Peyer's patch (tissue), 4 donors: Measurements from ENCODE around the gene CARMIL1. TPM values are rescaled to one million over a fixed set of nuclear protein-coding genes. Genes with fewer than 3 reads are reported as not detected.

Experiments
- DNase-seq, 3 donors: peaks; one replicate each; pipeline ENCODE4 v3.0.0-alpha.2; 2017 to 2019
- H3K27ac ChIP-seq, 4 donors: fragments of 200-600 bp; sonication (generic); one replicate each; pipeline ENCODE4 v1.5.1; 2016 to 2019
- H3K27me3 ChIP-seq, 2 donors: fragments of 200-600 bp; sonication (generic); one replicate each; pipeline ENCODE4 v1.5.1; 2019
- H3K36me3 ChIP-seq, 3 donors: fragments of 200-600 bp; sonication (generic); one replicate each; pipeline ENCODE4 v1.5.1; 2016 to 2019
- H3K4me1 ChIP-seq, 4 donors: fragments of 200-600 bp; sonication (generic); one replicate each; pipeline ENCODE4 v1.5.1; 2016 to 2019
- H3K4me3 ChIP-seq, 4 donors: fragments of 200-600 bp; sonication (generic); 1 replicate in 3 of 4; 2 replicates in 1 of 4; pipeline ENCODE4 v1.5.1; 2016 to 2019; ENCODE audit warnings: mild to moderate bottlenecking in 1 of 4
- H3K9me3 ChIP-seq, 4 donors: fragments of 200-600 bp; sonication (generic); one replicate each; pipeline ENCODE4 v1.5.1; 2016 to 2019; ENCODE audit warnings: mild to moderate bottlenecking in 1 of 4
- POLR2A ChIP-seq, 2 donors: fragments of 450-650 bp; IDR thresholded peaks; one replicate each; pipeline ENCODE4 v1.5.1; 2017; ENCODE audit warnings: antibody characterized with exemption in 2 of 2, mild to moderate bottlenecking in 2 of 2, moderate library complexity in 2 of 2
- total RNA-seq, 4 donors: library from RNA; depleted of rRNA; stranded (reverse); fragments of >200 nt; gene quantifications; one replicate each; pipeline ENCODE4 v1.1.0, GENCODE V29; 2016
- TF ChIP-seq, protein P1 (sequence below), 6 experiments: fragments of 450-650 bp in 4 of 6; fragments of 200-600 bp in 2 of 6; sonication (generic) in 1 of 6; IDR thresholded peaks; one replicate each; pipeline ENCODE4 v1.5.1; 2017 to 2019; ENCODE audit warnings: antibody characterized with exemption in 6 of 6, mild to moderate bottlenecking in 3 of 6, moderate library complexity in 1 of 6

Gene CARMIL1
- total RNA-seq, 4 donors from 2014 or later: 75.1 to 107 (median 85.7) TPM

DNA sequence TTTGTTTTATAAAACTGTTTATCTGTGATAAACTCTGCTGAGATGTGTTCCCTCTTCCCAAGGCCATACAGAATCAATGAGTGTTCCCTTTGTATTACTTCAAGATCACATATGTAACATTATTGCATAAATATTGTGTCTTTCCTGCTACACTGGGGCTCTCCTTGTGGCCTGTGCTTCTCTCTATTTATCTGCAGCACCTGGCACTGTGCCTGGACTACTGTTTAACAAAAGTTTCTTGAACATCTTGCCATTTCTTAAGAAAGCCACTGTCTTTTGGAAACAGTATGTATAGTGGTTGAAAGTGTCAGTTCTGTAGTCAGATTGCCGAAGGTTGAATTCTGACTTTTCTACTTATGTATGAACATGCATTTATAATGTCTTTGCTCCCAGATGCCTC is 203.8 kb downstream of the CARMIL1 start:
- Histone ChIP-seq H3K4me3 (no peak overlapping the region), H3K4me1 (no peaks in the 10 kb centered on the region), H3K9me3 (no peaks in the 10 kb centered on the region), H3K36me3 (peaks cover 0 to 18% (median 0%) of the 10 kb centered on the region in 3 donors), H3K27me3 (no peaks in the 10 kb centered on the region), H3K27ac (no peak overlapping the region)
- DNase-seq: no peak
- TF ChIP-seq, protein P1, sequence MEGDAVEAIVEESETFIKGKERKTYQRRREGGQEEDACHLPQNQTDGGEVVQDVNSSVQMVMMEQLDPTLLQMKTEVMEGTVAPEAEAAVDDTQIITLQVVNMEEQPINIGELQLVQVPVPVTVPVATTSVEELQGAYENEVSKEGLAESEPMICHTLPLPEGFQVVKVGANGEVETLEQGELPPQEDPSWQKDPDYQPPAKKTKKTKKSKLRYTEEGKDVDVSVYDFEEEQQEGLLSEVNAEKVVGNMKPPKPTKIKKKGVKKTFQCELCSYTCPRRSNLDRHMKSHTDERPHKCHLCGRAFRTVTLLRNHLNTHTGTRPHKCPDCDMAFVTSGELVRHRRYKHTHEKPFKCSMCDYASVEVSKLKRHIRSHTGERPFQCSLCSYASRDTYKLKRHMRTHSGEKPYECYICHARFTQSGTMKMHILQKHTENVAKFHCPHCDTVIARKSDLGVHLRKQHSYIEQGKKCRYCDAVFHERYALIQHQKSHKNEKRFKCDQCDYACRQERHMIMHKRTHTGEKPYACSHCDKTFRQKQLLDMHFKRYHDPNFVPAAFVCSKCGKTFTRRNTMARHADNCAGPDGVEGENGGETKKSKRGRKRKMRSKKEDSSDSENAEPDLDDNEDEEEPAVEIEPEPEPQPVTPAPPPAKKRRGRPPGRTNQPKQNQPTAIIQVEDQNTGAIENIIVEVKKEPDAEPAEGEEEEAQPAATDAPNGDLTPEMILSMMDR (IDR thresholded peaks at IDR 0.05): no peak
- TF ChIP-seq POLR2A (IDR thresholded peaks at IDR 0.05): no peak

DNA sequence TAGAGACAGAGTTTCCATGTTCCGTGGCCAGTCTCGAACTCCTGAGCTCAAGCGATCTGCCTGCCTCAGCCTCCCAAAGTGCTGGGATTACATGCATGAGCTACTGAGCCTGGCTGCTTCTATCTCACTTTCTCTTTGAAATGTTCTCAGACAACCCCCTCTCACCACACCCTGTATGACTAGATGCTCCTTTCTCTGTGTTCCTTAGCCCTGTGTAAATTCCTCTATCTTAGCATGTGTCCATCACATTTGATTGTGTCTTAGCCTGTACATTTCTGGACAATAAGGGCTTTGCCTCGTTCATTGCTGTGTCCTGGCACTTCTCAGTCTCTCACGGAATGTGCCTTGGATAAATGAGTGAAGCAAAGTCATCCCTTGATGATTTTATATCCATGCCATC is 204.8 kb downstream of the CARMIL1 start:
- TF ChIP-seq, protein P1 (IDR thresholded peaks at IDR 0.05): no peak
- no peak for TF ChIP-seq POLR2A (IDR thresholded peaks at IDR 0.05)
- H3K4me1 ChIP-seq: no peaks in the 10 kb centered on the region
- no peaks in the 10 kb centered on the region for H3K27me3 ChIP-seq

DNA sequence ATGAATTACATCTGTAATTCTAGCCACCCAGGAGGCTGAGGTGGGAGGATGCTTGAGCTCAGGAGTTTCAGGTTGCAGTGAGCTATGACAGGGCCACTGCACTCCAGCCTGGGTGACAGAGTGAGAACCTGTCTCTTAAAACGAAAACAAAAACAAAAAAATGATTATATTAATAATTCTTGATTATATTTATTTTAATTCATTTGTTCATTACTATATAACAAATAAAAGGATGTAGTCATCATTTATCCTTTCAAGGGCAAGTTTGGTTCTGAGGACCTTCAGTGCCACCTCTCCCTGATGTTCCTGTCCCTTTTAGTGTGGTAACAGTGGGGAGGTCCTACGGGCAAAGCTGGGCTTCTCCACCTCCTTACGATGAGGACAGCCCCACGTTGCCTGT is 205.7 kb downstream of the CARMIL1 start:
- TF ChIP-seq, protein P1 (IDR thresholded peaks at IDR 0.05): no peak
- no peak for TF ChIP-seq POLR2A (IDR thresholded peaks at IDR 0.05)
- Histone ChIP-seq H3K27me3 (no peaks in the 10 kb centered on the region), H3K36me3 (peaks cover 0 to 26% (median 0%) of the 10 kb centered on the region in 3 donors), H3K4me3 (no peak overlapping the region), H3K9me3 (no peaks in the 10 kb centered on the region), H3K4me1 (no peaks in the 10 kb centered on the region), H3K27ac (no peak overlapping the region)
- DNase-seq: no peak

More for the DNA sequence above, 204.8 kb downstream of the CARMIL1 start:
- no peak overlapping the region for H3K27ac ChIP-seq
- DNase-seq: no peak
- H3K4me3 ChIP-seq: no peak overlapping the region
- H3K36me3 ChIP-seq: peaks cover 0 to 26% (median 0%) of the 10 kb centered on the region in 3 donors
- no peaks in the 10 kb centered on the region for H3K9me3 ChIP-seq

DNA sequence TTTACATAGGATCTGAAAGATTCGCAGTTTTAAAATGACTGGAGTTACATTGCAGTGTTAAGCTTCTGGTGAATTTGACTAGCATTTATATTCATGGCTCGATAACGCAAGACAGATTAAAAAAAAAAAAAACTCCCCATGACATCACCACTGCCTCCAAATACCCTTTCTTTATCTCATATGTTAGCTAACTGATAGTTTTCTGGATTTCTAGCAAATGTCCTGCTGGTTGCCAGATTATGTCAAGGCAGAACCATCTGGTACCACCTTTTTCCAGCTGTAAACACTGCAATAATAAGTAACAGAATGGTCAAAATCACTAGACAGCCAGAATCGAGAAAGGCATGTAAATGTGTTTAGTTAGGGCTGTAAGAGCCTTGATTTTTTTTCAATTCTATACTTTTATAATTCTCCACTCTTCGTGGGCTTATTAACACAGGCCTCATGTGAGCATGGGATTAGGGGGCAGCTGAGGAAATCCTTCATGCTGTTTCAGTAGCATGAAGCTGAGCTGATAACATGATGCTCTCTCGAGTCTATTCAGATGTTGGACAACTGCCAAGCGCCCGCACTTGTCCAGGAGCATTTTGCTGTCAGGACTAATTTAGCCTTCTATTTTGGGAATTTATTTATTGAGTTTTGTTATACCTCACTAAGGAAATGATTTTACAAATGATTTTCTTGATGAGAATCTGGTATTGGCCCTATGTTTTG is 206.8 kb downstream of the CARMIL1 start:
- H3K27me3 ChIP-seq: no peaks in the 10 kb centered on the region
- H3K36me3 ChIP-seq: peaks cover 0 to 26% (median 0%) of the 10 kb centered on the region in 3 donors
- H3K4me1 ChIP-seq: no peaks in the 10 kb centered on the region
- no peak overlapping the region for H3K4me3 ChIP-seq
- no peak overlapping the region for H3K27ac ChIP-seq
- no peak for DNase-seq
- TF ChIP-seq POLR2A (IDR thresholded peaks at IDR 0.05): no peak
- TF ChIP-seq, protein P1 (IDR thresholded peaks at IDR 0.05): no peak
- no peaks in the 10 kb centered on the region for H3K9me3 ChIP-seq

DNA sequence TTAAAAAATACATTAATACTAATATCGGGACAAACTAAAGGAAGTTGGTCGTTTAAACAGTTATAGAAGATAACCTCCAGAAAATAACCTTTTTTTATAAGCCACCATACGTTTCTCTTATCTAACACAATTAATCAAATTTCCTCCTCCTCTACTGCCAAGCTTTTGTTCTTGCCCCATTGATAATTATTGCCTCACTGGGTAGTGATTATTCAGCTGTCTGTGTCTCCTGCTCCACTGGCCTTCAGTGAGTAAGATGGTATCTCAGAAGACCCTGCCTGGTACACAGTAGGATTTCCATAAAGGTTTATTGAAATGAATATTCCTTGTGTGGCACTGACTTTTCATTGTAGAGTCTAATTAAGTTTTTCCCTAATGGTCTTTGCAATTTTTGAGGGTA is 207.4 kb downstream of the CARMIL1 start:
- no peak for DNase-seq
- H3K4me1 ChIP-seq: no peaks in the 10 kb centered on the region
- peaks cover 0 to 26% (median 0%) of the 10 kb centered on the region in 3 donors for H3K36me3 ChIP-seq
- TF ChIP-seq, protein P1 (IDR thresholded peaks at IDR 0.05): no peak
- no peak for TF ChIP-seq POLR2A (IDR thresholded peaks at IDR 0.05)
- no peak overlapping the region for H3K27ac ChIP-seq
- H3K9me3 ChIP-seq: no peaks in the 10 kb centered on the region
- no peaks in the 10 kb centered on the region for H3K27me3 ChIP-seq
- H3K4me3 ChIP-seq: no peak overlapping the region
